OCI-LY3 (cell line): ENCODE data around the gene TCF12.

Experiments used
- CTCF ChIP-seq: fragments of 200-600, 300-600 bp; sonication (generic); IDR thresholded peaks from 2 replicates; pipeline ENCODE4 v1.5.1; 2014; ENCODE audit warnings: antibody characterized with exemption, low read length, low read depth
- EZH2phosphoT487 ChIP-seq: fragments of 200-600 bp; shearing (Covaris generic); IDR thresholded peaks from 2 replicates; pipeline ENCODE4 v1.6.1; 2018; ENCODE audit warnings: antibody characterized with exemption, mixed run types, low read depth

GRCh38 chr15:56883088-56883487 is 35.4 kb upstream of the TCF12 start:
- TF ChIP-seq CTCF (no peak), EZH2phosphoT487 (no peak)
